Ectodermal cell (in vitro differentiated cells): ENCODE measurements around the gene AFF1.

Source experiments
- H3K27ac ChIP-seq: 2 replicates; pipeline ENCODE4 v1.7.0; 2013; ENCODE audit warnings: mild to moderate bottlenecking, low read depth, low read length; ENCODE audit not compliant: insufficient read depth, poor library complexity, severe bottlenecking
- H3K27me3 ChIP-seq: 2 replicates; pipeline ENCODE4 v1.7.0; 2013; ENCODE audit warnings: mild to moderate bottlenecking, low read length; ENCODE audit not compliant: insufficient read depth, control insufficient read depth, poor library complexity, severe bottlenecking
- H3K36me3 ChIP-seq: one replicate; pipeline ENCODE4 v1.7.0; 2013; ENCODE audit warnings: low read length; ENCODE audit not compliant: control insufficient read depth, insufficient read depth
- H3K4me1 ChIP-seq: one replicate; pipeline ENCODE4 v1.7.0; 2013; ENCODE audit warnings: low read length; ENCODE audit not compliant: control insufficient read depth, insufficient read depth
- H3K4me3 ChIP-seq: 2 replicates; pipeline ENCODE4 v1.7.0; 2013; ENCODE audit warnings: low read depth, low read length, control low read depth; ENCODE audit not compliant: insufficient read depth
- H3K9me3 ChIP-seq: 2 replicates; pipeline ENCODE4 v1.7.0; 2013; ENCODE audit warnings: mild to moderate bottlenecking, low read length, moderate library complexity; ENCODE audit not compliant: control insufficient read depth
- WGBS, 2 experiments: methylation state at CpG; one replicate each; pipeline ENCODE4 v1.1.7; 2013; ENCODE audit warnings: missing lambda C conversion rate in 2 of 2; 5-methylcytosine and 5-hydroxymethylcytosine counted together

The AFF1 gene

DNA sequence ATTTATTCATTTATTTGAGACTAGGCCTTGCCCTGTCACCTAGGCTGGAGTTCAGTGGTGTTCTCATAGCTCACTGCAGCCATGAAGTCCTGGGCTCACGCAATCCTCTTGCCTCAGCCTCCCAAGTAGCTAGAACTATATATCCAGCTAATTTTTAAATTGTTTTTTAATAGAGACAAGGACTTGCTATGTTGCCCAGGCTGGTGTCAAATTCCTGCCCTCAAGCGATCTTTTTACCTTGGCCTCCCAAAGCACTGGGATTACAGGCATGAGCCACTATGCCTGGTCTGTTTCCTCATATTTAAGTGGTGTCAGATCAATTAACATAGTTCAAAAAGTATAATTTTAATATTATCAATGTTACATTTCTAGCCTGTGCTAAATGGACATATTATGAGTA, 68.5 kb downstream of the AFF1 start:
- H3K9me3 ChIP-seq, result no peaks in the 10 kb centered on the region
- no peak overlapping the region for H3K27ac ChIP-seq
- no peaks in the 10 kb centered on the region for H3K27me3 ChIP-seq
- peaks cover 14% of the 10 kb centered on the region for H3K4me1 ChIP-seq
- no peaks in the 10 kb centered on the region for H3K36me3 ChIP-seq
- no peak overlapping the region for H3K4me3 ChIP-seq
- 77 to 84% methylated on average over 2 of the region's 2 CpGs for WGBS, 2 experiments

DNA sequence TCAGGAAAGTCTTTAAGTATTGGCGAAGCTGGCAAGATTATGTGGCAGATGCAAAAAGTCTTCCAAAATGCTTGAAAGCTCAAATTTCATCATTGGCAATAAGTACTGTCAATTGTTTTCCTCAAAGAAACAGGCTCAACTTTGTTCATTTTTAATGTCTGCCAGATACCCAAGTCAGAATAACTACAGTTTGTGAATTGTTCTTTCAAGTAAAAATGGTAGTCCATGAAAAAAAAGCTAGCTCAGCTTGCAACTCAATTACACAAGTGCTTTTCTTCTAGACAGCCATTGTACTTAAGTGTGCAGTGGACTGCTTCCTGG, 70.5 kb downstream of the AFF1 start:
- H3K27me3 ChIP-seq, result no peaks in the 10 kb centered on the region
- peaks cover 22% of the 10 kb centered on the region for H3K4me1 ChIP-seq
- 100% methylated on average over 1 of the region's 1 CpG for WGBS, 2 experiments
- no peak overlapping the region for H3K4me3 ChIP-seq
- H3K36me3 ChIP-seq, result no peaks in the 10 kb centered on the region
- H3K9me3 ChIP-seq, result no peaks in the 10 kb centered on the region
- no peak overlapping the region for H3K27ac ChIP-seq

DNA sequence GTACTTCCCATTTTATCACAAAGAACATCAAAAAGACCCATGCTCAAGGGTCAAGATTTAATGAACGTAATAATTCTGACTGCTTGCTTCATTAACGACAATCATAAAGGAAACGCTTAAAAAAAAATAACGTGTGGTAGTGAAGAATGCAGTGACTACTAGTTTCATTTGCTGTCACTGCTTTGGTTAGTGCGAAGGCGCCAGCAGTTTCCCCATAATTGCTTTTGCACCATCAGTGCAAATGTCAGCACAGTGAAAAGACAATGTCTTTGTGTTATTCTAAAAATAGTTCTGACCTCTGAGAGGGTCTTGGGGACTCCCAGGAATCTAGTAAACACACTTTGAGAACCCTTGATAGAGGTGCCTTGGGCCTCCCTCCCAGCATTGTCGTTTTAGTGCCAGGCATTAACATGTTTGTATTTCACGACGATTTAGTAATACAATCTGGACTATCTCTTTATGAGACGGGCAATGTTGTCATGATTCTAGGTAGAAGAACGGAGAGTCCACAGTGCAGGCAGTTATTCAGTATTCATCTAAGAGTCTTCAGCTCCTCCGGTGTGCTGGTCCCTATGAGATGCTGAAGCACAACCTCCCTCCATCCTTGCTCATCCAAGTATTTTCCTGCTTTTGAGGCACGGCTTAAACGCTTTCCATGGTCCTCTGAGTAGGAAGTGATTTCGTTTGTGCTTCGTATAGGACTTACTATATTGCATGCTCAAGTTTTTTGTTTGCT, 71.0 kb downstream of the AFF1 start:
- no peaks in the 10 kb centered on the region for H3K36me3 ChIP-seq
- H3K4me1 ChIP-seq, result peaks cover 22% of the 10 kb centered on the region
- peak overlapping the region; percentile 83 for H3K4me3 ChIP-seq
- H3K27me3 ChIP-seq, result no peaks in the 10 kb centered on the region
- H3K9me3 ChIP-seq, result no peaks in the 10 kb centered on the region
- peak overlapping the region; percentile 99 for H3K27ac ChIP-seq
- 43 to 46% methylated on average over 16 of the region's 16 CpGs for WGBS, 2 experiments

DNA sequence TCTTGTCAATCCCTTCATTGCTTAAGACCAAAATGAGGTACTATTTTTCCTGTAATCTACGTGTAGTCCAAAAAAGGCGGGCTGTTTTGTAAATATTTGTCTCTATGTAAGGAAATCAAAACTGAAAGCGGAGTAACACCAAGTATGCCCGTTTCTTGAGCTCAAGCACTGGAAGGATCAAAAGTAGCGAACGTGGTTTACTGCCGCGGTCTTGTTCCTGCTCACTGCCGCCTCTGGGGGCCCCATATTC, 71.5 kb downstream of the AFF1 start:
- 1 to 2% methylated on average over 9 of the region's 9 CpGs for WGBS, 2 experiments
- Histone ChIP-seq H3K4me1 (peaks cover 25% of the 10 kb centered on the region), H3K27me3 (no peaks in the 10 kb centered on the region), H3K4me3 (peak overlapping the region; percentile 83), H3K9me3 (no peaks in the 10 kb centered on the region), H3K27ac (peak overlapping the region; percentile 99), H3K36me3 (no peaks in the 10 kb centered on the region)

DNA sequence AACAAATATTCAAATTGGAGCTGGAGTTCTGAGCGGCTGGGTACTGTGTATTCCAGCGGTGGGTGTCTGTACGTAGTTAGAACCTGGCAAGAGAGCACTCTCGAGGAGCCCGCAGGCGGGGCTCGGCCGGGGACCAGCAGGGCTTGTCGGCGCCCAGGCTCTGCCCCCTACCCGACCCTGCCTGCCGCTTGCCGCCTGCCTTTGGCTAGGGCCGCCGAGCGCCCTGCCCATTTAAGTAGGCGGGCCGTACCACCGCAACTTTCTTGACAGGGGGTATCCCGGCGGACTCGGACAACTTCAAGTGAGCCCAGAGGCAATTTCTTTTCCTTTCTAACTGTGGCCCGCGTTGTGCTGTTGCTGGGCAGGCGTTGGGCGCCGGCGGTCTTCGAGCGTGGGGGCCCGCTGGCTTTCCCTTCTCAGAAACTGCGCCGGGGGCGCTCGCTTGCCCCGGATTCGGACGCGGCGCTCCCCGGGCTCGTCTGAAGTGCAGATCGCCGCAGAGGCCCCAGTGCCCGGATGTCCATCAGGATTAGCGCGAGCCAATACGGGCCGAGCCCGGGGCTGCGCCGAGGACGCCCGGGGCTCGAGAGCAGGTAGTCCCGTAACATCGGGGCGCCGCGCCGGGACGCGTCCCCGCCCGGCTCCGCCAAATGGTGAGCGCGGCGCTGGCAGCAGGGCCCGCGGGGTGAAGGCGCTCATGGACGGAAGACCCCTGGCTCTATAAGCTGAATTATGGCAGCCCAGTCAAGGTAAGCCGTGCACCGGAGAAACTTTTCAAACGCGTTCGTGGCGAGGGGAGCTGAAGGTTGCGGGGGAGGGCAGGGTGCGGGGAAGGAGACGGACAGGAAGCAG, 72.1 kb downstream of the AFF1 start:
- H3K4me1 ChIP-seq, result peaks cover 27% of the 10 kb centered on the region
- H3K27me3 ChIP-seq, result no peaks in the 10 kb centered on the region
- no peaks in the 10 kb centered on the region for H3K36me3 ChIP-seq
- H3K27ac ChIP-seq, result peak overlapping the region; percentile 99
- peak overlapping the region; percentile 83 for H3K4me3 ChIP-seq
- H3K9me3 ChIP-seq, result no peaks in the 10 kb centered on the region
- 0% methylated on average over 82 of the region's 82 CpGs for WGBS, 2 experiments

DNA sequence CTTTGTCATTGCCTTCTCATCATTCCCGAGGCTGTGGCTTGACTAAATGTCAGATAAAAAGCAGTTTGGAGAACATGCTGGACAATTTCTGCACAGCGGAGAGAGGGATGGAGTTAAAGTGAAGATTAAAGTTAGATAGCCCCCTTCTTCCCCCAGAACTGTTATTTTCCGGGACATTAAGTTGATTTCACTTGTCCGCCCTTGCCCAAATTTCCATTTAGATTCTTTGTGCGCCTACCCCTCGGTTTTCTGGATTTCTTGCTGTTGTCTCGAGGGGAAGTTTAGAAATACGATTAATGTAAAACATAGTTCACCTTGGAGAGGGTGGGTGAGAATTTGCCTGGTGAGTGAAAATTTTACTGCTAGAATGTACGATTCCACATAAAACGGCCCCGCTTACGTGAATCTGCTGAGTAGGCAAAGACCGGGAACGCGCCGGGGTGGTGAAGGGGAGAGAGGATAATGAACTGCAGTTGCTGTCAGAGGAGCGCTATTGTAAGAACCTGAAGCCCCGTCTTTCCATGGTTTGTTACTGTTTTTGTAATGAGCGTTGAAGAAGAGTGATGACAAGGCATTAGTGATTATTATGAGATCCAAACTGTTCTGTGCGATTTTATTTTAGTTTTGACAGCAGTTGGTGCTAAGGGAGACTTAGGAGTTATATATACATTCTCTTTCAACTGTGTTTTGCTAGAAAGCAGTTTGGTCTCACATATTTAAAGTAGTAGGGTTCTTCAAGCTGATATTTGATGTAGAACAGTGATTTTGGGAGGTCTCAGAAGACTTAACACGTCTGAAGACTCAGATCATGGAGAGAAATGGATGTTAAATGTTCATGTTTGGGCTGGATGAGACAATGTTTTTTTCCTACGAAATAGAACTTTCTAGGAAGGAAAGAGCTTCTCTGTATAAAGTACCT, 73.0 kb downstream of the AFF1 start:
- no peaks in the 10 kb centered on the region for H3K27me3 ChIP-seq
- H3K27ac ChIP-seq, result peak overlapping the region; percentile 99
- 2 to 4% methylated on average over 21 to 22 of the region's 22 CpGs for WGBS, 2 experiments
- H3K4me1 ChIP-seq, result peaks cover 29% of the 10 kb centered on the region
- H3K4me3 ChIP-seq, result peak overlapping the region; percentile 83
- no peaks in the 10 kb centered on the region for H3K9me3 ChIP-seq
- no peaks in the 10 kb centered on the region for H3K36me3 ChIP-seq

DNA sequence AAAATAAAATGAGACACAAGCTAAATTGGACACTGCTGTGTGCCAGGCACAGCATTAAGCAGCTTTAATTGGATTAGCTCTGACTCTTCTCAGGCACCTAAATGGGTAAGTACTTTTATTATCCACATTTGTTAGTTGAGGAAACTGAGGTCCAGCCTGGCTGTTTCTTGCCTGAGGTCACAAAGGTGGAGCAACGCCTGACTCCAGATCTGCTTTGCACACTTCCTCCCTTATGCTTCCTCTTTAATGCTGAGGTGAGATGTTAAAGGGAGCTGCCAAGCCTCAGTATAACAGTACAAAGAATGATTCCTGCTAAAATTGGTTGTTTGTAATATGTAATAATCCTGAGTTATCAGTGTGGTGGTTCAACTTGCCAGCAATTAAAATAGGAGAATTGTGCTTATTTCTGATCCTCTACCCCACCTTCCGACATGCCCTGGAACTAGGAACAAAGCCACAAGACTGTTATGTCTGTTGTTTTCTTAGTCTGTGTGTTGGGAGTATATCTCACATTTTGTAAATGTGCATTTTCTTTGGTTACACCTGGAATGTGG, 74.4 kb downstream of the AFF1 start:
- Histone ChIP-seq H3K4me1 (peaks cover 38% of the 10 kb centered on the region), H3K36me3 (no peaks in the 10 kb centered on the region), H3K27me3 (no peaks in the 10 kb centered on the region), H3K4me3 (peak overlapping the region; percentile 83), H3K9me3 (no peaks in the 10 kb centered on the region), H3K27ac (no peak overlapping the region)
- 55 to 75% methylated on average over 1 to 2 of the region's 2 CpGs for WGBS, 2 experiments

DNA sequence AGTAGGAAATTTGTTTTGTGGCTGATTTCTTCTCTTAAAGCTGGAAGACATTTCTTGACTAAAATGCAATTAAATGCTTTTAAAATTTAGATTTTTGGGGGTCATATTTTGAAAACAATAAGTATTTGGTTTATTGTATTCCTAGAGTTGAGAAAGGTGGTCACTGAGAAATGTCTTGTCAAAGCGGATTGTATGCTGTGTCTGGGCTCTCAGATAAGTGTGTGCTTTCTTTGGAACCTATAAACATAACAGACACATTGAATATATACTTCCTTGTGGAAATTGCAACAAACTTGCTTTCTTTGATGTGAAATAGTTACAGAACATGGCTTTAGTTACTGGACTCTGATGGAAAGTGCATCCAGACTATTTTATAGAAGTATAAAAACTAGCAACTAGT, 75.4 kb downstream of the AFF1 start:
- Histone ChIP-seq H3K36me3 (no peaks in the 10 kb centered on the region), H3K4me1 (peaks cover 38% of the 10 kb centered on the region), H3K27ac (no peak overlapping the region), H3K9me3 (no peaks in the 10 kb centered on the region), H3K4me3 (no peak overlapping the region), H3K27me3 (no peaks in the 10 kb centered on the region)
- WGBS, 2 experiments, result 100% methylated on average over 1 of the region's 1 CpG

DNA sequence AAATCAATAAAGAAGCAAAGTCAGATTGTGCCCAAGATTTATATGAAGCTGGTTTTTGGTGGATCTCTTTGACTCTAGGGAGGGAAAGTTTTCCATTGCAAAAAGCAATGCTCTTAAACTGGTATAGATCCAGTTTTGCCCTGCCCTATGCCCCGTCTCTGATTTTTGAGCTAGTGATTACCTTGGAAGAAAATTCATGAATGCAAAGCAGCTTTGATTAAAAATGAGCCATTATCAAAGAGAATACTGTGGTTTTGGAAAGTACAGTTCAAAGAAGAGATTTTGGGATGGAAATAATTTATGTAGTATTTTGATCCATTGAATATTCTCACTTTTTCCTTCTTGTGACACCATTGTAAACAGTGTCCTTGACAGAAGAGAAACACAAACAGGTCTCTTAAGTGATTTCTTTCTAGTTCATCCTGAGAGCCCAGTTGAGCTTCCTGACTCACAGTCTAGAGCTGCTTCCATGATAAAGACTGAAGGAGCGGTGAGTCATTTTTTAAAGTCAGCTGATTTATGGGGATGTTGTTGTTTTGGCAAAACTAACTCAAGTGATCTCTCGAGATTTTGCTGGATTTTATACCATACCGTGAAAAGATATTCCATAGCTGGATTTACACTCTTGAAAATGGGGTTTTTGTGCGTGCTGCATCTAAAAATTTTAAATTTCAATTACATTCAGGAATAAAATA, 76.7 kb downstream of the AFF1 start:
- no peak overlapping the region for H3K27ac ChIP-seq
- no peak overlapping the region for H3K4me3 ChIP-seq
- WGBS, 2 experiments, result 69 to 72% methylated on average over 4 to 5 of the region's 5 CpGs

More for the DNA sequence above, 76.7 kb downstream of the AFF1 start:
- Histone ChIP-seq H3K4me1 (peaks cover 29% of the 10 kb centered on the region), H3K9me3 (no peaks in the 10 kb centered on the region), H3K36me3 (no peaks in the 10 kb centered on the region), H3K27me3 (no peaks in the 10 kb centered on the region)
